K562 (cell line): Measurements from ENCODE around the gene GALNT12. TPM values are rescaled to one million over a fixed set of nuclear protein-coding genes. Genes with fewer than 3 reads are reported as not detected.

Source experiments
- ATAC-seq: fragments of 200-7000 bp; cut with Tn5 transposase; 3 replicates; pipeline ENCODE4 v1.9.1; 2020; ENCODE audit warnings: moderate library complexity
- BruUV-seq: library from RNA; stranded (reverse); fragments of 400-500 nt; replicated peaks from 2 replicates; lab custom pipeline; 2021; lab: Mats Ljungman, UMichigan
- CTCF ChIA-PET: fragments of 300-600 bp; formaldehyde crosslinking; extraction: SDS; loops from one replicate; lab custom pipeline; 2021; ENCODE audit warnings: low intra/inter-chr PET ratio; lab: Yijun Ruan, JAX
- POLR2A ChIA-PET: fragments of 300-600, 350-650 bp; sonication (Branson Sonifier 250); formaldehyde crosslinking; extraction: SDS; loops from one replicate; lab custom pipeline; 2021; ENCODE audit warnings: antibody characterized with exemption, inconsistent platforms; lab: Yijun Ruan, JAX
- DNase-seq, 4 experiments: peaks; one replicate each; pipeline versions ENCODE4 v3.0.0 to v3.0.0-alpha.2; 2011 to 2018; ENCODE audit warnings: low spot score in 3 of 4, mixed read lengths in 3 of 4; ENCODE audit errors: extremely low read depth in 1 of 4
- FAIRE-seq: peaks from 2 replicates; lab custom pipeline; 2011; peaks lifted over from hg19 to GRCh38; lab: Jason Lieb, UNC
- H2AFZ ChIP-seq: 2 replicates; pipeline ENCODE4 v1.6.0; 2011; ENCODE audit warnings: low read depth, low read length, control low read depth, inconsistent platforms
- H3K27ac ChIP-seq: fragments of 200-600 bp; 3 replicates; pipeline ENCODE4 v1.8.0; 2011; ENCODE audit warnings: low read depth, mild to moderate bottlenecking, control low read depth, inconsistent platforms, low read length, moderate library complexity, mixed read lengths; ENCODE audit errors: extremely low read depth
- H3K27me3 ChIP-seq, 2 experiments: fragments of 300-600 bp in 1 of 2; 2 replicates in 1 of 2; 3 replicates in 1 of 2; pipeline versions ENCODE4 v1.6.0 to v1.8.0; 2011; ENCODE audit warnings: inconsistent platforms in 2 of 2, low read length in 2 of 2, mild to moderate bottlenecking in 1 of 2, mixed read lengths in 1 of 2, moderate library complexity in 1 of 2; ENCODE audit not compliant: control insufficient read depth in 2 of 2, insufficient read depth in 2 of 2
- H3K36me3 ChIP-seq: fragments of 300-600 bp; 3 replicates; pipeline ENCODE4 v1.8.0; 2011; ENCODE audit warnings: mild to moderate bottlenecking, low read length, inconsistent platforms; ENCODE audit not compliant: control insufficient read depth, insufficient read depth
- H3K4me1 ChIP-seq, 2 experiments: fragments of 200-600 bp in 1 of 2; replicated peaks in 1 of 2; 2 replicates in 1 of 2; 3 replicates in 1 of 2; pipeline versions ENCODE4 v1.5.1 to v1.8.0; 2011; ENCODE audit warnings: inconsistent platforms in 2 of 2, low read length in 2 of 2, mild to moderate bottlenecking in 1 of 2, mixed read lengths in 1 of 2, moderate library complexity in 1 of 2; ENCODE audit not compliant: control insufficient read depth in 2 of 2, insufficient read depth in 2 of 2
- H3K4me2 ChIP-seq: 2 replicates; pipeline ENCODE4 v1.6.1; 2011; ENCODE audit warnings: low read length, control low read depth, inconsistent platforms, mixed read lengths; ENCODE audit not compliant: insufficient read depth
- H3K4me3 ChIP-seq: fragments of 200-600 bp; sonication (generic), shearing (Covaris generic); 2 replicates; pipeline ENCODE4 v1.5.1; 2016; ENCODE audit warnings: control low read depth, inconsistent platforms
- H3K79me2 ChIP-seq: fragments of 200-600 bp; 3 replicates; pipeline ENCODE4 v1.8.0; 2011; ENCODE audit warnings: low read length, inconsistent platforms; ENCODE audit not compliant: control insufficient read depth, insufficient read depth
- H3K9ac ChIP-seq, 2 experiments: 2 replicates each; pipeline versions ENCODE4 v1.6.0 to v1.6.1; 2011; ENCODE audit warnings: low read depth in 2 of 2, low read length in 2 of 2, control low read depth in 1 of 2, inconsistent platforms in 1 of 2, mild to moderate bottlenecking in 1 of 2, mixed read lengths in 1 of 2; ENCODE audit not compliant: insufficient read depth in 1 of 2
- H3K9me1 ChIP-seq: one replicate; pipeline ENCODE4 v1.6.0; 2011; ENCODE audit warnings: inconsistent platforms, mild to moderate bottlenecking, low read length, moderate library complexity; ENCODE audit not compliant: control insufficient read depth, insufficient read depth
- H3K9me3 ChIP-seq: replicated peaks from 2 replicates; pipeline ENCODE4 v1.5.1; 2011; ENCODE audit warnings: low read depth, low read length, inconsistent platforms; ENCODE audit not compliant: control insufficient read depth, insufficient read depth
- H4K20me1 ChIP-seq: replicated peaks from 2 replicates; pipeline ENCODE4 v1.6.1; 2011; ENCODE audit warnings: low read length, inconsistent platforms, mixed read lengths; ENCODE audit not compliant: control insufficient read depth, insufficient read depth
- CHCHD3 ChIP-seq: fragments of 250-450 bp; sonication (Bioruptor Pico); IDR thresholded peaks from 2 replicates; pipeline ENCODE4 v2.1.2; 2022; ENCODE audit warnings: mild to moderate bottlenecking
- CUX1 ChIP-seq: fragments of 200-800 bp; sonication (Bioruptor generic); IDR thresholded peaks from 2 replicates; pipeline ENCODE4 v1.6.1; 2016; ENCODE audit warnings: missing genetic modification characterization, missing compliant biosample characterization
- ETS1 ChIP-seq: conservative IDR thresholded peaks from 2 replicates; pipeline ENCODE4 v1.6.1; 2011; ENCODE audit warnings: low read depth, mild to moderate bottlenecking, low read length; ENCODE audit not compliant: control insufficient read depth
- NEUROD1 ChIP-seq: fragments of 150-350 bp; IDR thresholded peaks from 2 replicates; pipeline ENCODE4 v1.6.1; 2014; ENCODE audit warnings: borderline replicate concordance, low read length, low read depth; ENCODE audit not compliant: partially characterized antibody
- ZNF134 ChIP-seq: fragments of 250-450 bp; sonication (Bioruptor Pico); conservative IDR thresholded peaks from 2 replicates; pipeline ENCODE4 v1.4.0; 2020
- ZNF140 ChIP-seq: fragments of 250-450 bp; sonication (Bioruptor Pico); IDR thresholded peaks from 2 replicates; pipeline ENCODE4 v1.8.0; 2021; ENCODE audit warnings: moderate library complexity, mild to moderate bottlenecking, inconsistent platforms
- ZNF449 ChIP-seq: fragments of 250-450 bp; sonication (Bioruptor Pico); IDR thresholded peaks from 2 replicates; pipeline ENCODE4 v1.8.0; 2022; ENCODE audit warnings: moderate library complexity, mild to moderate bottlenecking, inconsistent platforms
- ZSCAN32 ChIP-seq: fragments of 450-650 bp; formaldehyde crosslinking; IDR thresholded peaks from 2 replicates; pipeline ENCODE4 v1.4.0; 2020; ENCODE audit warnings: mild to moderate bottlenecking, moderate library complexity
- WGBS: fragments of 100-300 bp; shearing (Covaris generic); methylation state at CpG from one replicate; pipeline ENCODE4 v1.1.6; 2016; ENCODE audit warnings: low coverage, mixed read lengths; ENCODE audit not compliant: insufficient coverage; ENCODE audit errors: missing lambda C conversion rate; 5-methylcytosine and 5-hydroxymethylcytosine counted together
- in situ Hi-C: fragments of 300-500 bp; cut with MboI; formaldehyde crosslinking; loops from 4 replicates; pipeline ENCODE4 v1.15.0; 2018; ENCODE audit warnings: inconsistent platforms, mixed read lengths
- intact Hi-C: fragments of 100-400 bp; cut with micrococcal nuclease; formaldehyde crosslinking; loops from 2 replicates; pipeline ENCODE4 v1.14.2; 2022
- polyA plus RNA-seq, 8 experiments: library from polyadenylated mRNA; depleted of rRNA in 4 of 8; stranded (reverse) in 5 of 8; unstranded in 3 of 8; fragments of >200 nt; fragmentation: Nextera tagmentation in 2 of 8; fragmentation: Illumina TruSeq in 1 of 8; extraction: Ambion mirVana in 2 of 8; extraction: Trizol in 1 of 8; gene quantifications; 2 replicates each; pipeline versions ENCODE4 v1.2.1 to v1.2.3, GENCODE V29; 2011 to 2014; ENCODE audit warnings: inconsistent platforms in 1 of 8, missing spikeins in 1 of 8
- total RNA-seq, 7 experiments: library from RNA; depleted of rRNA in 6 of 7; stranded (reverse); fragments of >200 nt in 6 of 7; fragmentation: Illumina TruSeq in 2 of 7; extraction: Trizol in 2 of 7; gene quantifications; 2 replicates each; pipeline versions ENCODE4 v1.2.1 to v1.2.3, GENCODE V29; 2011 to 2021; ENCODE audit warnings: low replicate concordance in 1 of 7

Gene GALNT12
- total and polyA plus RNA-seq, 9 of the 15 experiments (the other 6 are each of a cell fraction or from before 2014, with no cell fraction given): 29.7 to 82.9 (median 44.2) TPM

GRCh38 chr9:98837516-98837915 lies 30.0 kb downstream of the GALNT12 start:
- Histone ChIP-seq H3K9ac (no peak overlapping the region), H3K36me3 (peaks cover 92% of the 10 kb centered on the region), H3K9me1 (no peaks in the 10 kb centered on the region), H3K4me1 (peaks cover 23 to 28% of the 10 kb centered on the region in 2 experiments), H2AFZ (no peak overlapping the region), H3K79me2 (peaks cover 17% of the 10 kb centered on the region; the same call in 2 of the 3 replicates), H4K20me1 (no peaks in the 10 kb centered on the region), H3K27ac (no peak overlapping the region), H3K9me3 (no peaks in the 10 kb centered on the region), H3K27me3 (no peaks in the 10 kb centered on the region), H3K4me2 (no peak overlapping the region), H3K4me3 (no peak overlapping the region)
- 79% methylated on average over 4 of the region's 4 CpGs for WGBS
- TF ChIP-seq CHCHD3 (CRISPR knock-in tag) (no peak), ETS1 (no peak), ZNF449 (no peak), ZSCAN32 (CRISPR knock-in tag) (no peak), CUX1 (no peak), ZNF140 (CRISPR knock-in tag) (no peak), ZNF134 (no peak), NEUROD1 (no peak)
- CTCF ChIA-PET: no interaction called here
- intact Hi-C loops: no loop called here
- POLR2A ChIA-PET: interaction anchor here (0.6 to 1.3 kb wide), 7 partner anchors 9 to 812 kb away, joined by 3 to 5 read pairs (median 3); no protein-coding TSS in a partner anchor
- FAIRE-seq (no peak), ATAC-seq (no peak), DNase-seq (no peak)
- in situ Hi-C loops: no loop called here
- no TSS peak for BruUV-seq
